ENCODE results near the gene ZBTB48. TPM values are rescaled to one million over a fixed set of nuclear protein-coding genes. Genes with fewer than 3 reads are reported as not detected.

ZBTB48 gene
- total RNA-seq, 1 experiment from 2014 or later: 14.4 TPM

GRCh38 chr1:6612641-6613360 is 33.0 kb downstream of the ZBTB48 start:
- DNase-seq (ENCODE audit: low read depth): peak; percentile 50

DNA sequence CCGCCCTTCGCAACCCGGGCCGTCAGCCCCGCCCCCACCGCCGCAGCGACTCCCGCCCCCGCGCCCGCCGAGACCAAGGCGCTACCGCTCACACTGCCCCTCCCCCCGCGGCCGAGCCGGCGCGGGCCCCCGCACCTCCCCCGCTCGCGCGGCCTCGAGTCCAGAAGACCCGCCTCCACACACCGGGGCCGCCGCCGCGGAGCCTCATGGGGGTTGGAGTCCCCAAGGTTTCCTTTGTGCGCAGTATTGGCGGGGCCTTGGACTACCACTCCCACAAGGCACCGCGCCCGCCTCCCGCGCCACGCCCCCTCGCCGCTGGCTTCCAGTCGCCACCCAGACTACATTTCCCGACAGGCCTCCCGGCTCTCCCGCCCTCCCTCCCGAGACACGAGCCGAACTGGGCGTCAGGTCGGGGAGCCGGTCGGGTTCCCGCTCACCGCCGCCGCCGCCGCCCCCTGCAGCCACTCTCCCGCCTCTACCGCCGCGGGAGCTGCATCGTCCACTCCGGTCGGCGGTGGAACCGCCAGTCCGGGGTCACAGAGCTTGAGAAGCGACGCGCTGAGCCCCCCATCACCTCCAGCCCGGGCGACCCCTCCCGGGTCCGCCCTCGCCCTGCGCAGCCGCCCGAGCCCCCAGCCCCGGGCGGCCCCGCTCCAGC is 33.7 kb downstream of the ZBTB48 start, which contains the start of gene PHF13:
Gene PHF13, plus strand, starts transcription at position 371 of the 658 bp plus-strand sequence. CDS start 336 bp downstream, outside the sequence.
- peak; percentile 98 for DNase-seq (ENCODE audit: low read depth)

GRCh38 chr1:6614019-6614928 is 34.5 kb downstream of the ZBTB48 start:
- no peak for DNase-seq (ENCODE audit: low read depth)

GRCh38 chr1:6614929-6615785 is 35.4 kb downstream of the ZBTB48 start:
- DNase-seq (ENCODE audit: low read depth): no peak

DNA sequence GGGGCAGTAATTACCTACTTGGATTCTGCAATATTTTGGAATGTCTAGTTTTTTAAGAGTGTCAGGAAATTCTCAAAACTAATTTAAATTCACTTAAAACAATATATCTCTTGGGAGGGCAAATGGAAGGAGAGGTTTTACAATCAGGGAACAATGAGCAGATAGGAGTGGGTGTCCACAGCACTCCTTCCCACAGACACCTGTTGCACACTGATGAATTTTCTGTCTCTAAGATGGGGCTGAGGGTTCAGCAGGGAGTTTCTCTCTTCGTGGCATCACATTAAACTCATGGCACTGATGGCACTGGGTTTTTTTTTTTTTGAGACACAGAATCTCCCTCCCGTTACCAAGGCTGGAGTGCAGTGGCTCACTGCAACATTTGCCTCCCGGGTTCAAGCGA is 39.3 kb downstream of the ZBTB48 start:
- no peak for DNase-seq (ENCODE audit: low read depth)

DNA sequence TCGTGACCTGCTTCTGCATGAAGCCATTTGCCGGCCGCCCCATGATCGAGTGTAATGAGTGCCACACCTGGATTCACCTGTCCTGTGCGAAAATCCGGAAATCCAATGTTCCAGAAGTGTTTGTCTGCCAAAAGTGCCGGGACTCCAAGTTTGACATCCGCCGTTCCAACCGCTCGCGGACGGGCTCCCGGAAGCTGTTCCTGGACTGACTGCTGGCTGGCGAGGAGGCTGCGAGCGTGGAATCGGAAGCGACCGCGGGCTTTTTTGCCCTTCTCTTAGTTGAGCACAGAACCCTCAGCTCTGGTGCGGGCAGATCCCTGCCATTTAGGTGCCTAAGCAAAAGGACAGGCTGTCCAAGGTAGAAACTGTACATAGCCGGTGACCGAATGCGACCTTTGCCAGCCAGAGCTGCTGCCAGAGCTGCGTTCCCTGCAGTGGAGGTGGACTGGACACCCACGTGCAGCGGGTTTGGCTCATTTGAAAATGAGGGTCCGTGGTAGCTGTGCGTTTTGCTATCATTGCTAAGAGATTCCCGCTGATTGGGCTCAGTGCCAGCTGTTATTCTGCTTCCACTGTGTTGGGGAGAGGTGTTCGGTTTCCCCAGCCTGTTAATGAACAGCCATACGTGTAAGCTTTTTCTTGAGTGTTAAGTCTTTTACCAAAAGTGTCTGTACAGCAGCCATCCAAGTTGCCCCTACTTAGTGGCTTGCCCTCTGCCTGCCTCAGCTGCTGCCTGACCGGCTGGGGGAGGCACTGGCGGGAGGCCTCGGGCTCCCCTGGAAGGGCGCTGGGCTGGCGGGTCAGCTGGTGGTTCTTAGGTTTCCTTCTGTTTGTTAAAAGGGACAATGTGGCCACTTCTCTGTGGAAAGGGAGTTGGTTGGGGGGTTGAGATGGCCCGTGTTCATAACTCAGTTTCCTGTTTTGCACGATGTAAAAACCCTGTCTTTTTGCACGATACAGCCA is 41.9 kb downstream of the ZBTB48 start:
- no peak for DNase-seq (ENCODE audit: low read depth)

- DNase-seq (ENCODE audit: low read depth): no peak
These were observed 42.8 kb downstream of the ZBTB48 start for GRCh38 chr1:6622396-6623152.

DNA sequence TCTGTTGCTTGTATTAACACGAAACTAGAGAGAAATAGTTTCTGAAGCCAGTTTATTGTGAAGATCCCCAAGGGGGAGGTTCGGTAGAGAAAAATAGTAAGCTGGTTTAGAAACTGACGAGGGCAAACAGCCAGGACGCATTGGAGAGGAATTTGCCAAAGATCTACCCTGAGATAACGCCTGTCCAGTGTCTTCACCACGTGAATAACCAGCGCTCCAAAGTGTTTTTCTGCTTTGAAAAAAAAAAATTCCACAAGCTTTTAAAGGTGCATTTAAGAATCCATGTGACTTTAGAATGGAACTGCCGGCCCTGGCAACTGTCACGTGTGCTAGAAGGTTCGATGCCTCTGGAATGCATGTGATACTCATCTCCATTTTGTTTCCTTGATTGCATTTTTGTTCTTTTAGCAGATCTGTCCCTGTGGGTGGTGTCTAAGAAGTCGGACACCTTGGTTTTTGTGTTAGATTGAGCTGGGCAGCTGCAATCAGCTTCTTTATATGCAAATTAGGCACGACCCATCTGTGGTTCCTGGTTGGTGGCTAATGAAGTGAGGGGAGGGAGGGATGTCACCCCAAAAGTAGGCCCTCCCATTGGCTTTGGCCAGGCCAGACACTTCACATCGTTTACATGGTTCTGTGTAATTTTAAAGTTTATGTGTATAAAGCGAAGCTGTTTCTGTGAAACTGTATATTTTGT is 43.6 kb downstream of the ZBTB48 start:
- no peak for DNase-seq (ENCODE audit: low read depth)

GRCh38 chr1:6624710-6625583 is 45.2 kb downstream of the ZBTB48 start, which contains the start of gene THAP3:
Gene THAP3, plus strand, starts transcription at chr1:6624868. Its CDS starts 351 bp downstream, at chr1:6625219.
- DNase-seq (ENCODE audit: low read depth): peak; percentile 66

GRCh38 chr1:6625584-6626149 is 45.9 kb downstream of the ZBTB48 start:
- DNase-seq (ENCODE audit: low read depth): no peak

- DNase-seq (ENCODE audit: low read depth): no peak
These were observed 47.2 kb downstream of the ZBTB48 start for GRCh38 chr1:6627031-6627430.

- DNase-seq (ENCODE audit: low read depth): no peak
These were observed 48.2 kb downstream of the ZBTB48 start for GRCh38 chr1:6627841-6628545.

GRCh38 chr1:6628971-6629479 is 49.2 kb downstream of the ZBTB48 start:
- DNase-seq (ENCODE audit: low read depth): no peak

DNA sequence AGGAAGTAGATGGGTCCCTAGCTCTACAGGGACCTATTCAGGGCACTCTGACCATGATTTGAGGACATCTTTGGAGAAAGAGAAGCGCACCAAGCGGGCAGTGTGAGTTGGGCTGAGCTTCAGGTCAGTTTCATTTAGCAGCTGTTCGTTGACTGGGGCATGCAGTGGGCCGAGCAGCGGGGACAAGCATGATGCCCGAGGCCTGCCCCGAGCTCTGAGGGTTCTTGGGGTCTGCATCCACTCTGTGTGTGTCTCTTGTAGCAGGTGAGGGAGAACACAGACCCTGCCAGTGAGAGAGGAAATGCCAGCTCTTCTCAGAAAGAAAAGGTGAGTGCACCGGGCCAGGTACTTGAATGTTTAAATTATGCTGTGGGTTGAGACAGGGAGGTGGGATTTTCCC is 50.2 kb downstream of the ZBTB48 start:
- DNase-seq (ENCODE audit: low read depth): no peak

DNA sequence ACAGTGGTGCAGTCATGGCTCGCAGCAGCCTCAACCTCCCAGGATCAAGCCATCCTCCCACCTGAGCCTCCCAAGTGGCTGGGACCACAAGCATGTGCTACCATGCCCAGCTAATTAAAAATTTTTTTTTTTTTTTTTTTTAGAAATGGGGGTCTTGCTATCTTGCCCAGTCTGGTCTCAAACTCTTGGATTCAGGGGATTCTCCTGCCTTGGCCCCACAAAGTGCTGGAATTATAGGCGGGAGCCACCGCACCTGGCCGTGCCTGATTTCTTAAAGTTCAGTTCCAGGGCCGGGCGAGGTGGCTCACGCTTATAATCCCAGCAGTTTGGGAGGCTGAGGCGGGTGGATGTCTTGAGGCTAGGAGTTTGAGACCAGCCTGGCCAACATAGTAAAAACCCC is 51.3 kb downstream of the ZBTB48 start:
- no peak for DNase-seq (ENCODE audit: low read depth)
